H1 (cell line): ENCODE data around the gene HMCES. TPM values are rescaled to one million over a fixed set of nuclear protein-coding genes. Genes with fewer than 3 reads are reported as not detected.

ENCODE experiments used
- CTCF ChIA-PET: fragments of 300-600 bp; sonication (Branson Sonifier 250); formaldehyde crosslinking; loops from one replicate; lab custom pipeline; 2021; ENCODE audit not compliant: partially characterized antibody; lab: Charles Lee
- POLR2A ChIA-PET: fragments of 300-600 bp; sonication (Branson Sonifier 250); formaldehyde crosslinking; loops from one replicate; lab custom pipeline; 2021; ENCODE audit warnings: inconsistent platforms; ENCODE audit not compliant: partially characterized antibody; lab: Charles Lee
- DNase-seq, 2 experiments: peaks; one replicate each; pipeline versions ENCODE4 v3.0.0 to v3.0.0-alpha.2; 2010 to 2022; ENCODE audit warnings: low spot score in 2 of 2, low read depth in 1 of 2, mixed read lengths in 1 of 2
- FAIRE-seq: peaks from 2 replicates; lab custom pipeline; 2011; peaks lifted over from hg19 to GRCh38; lab: Jason Lieb, UNC
- H2AFZ ChIP-seq: 2 replicates; pipeline ENCODE4 v1.8.1; 2012; ENCODE audit warnings: low read length, inconsistent platforms
- H2AK5ac ChIP-seq: 2 replicates; pipeline ENCODE4 v1.6.1; 2013; ENCODE audit warnings: low read depth, low read length
- H2BK120ac ChIP-seq: replicated peaks from 2 replicates; pipeline ENCODE3; 2013; ENCODE audit warnings: low read depth, low read length, inconsistent platforms
- H2BK12ac ChIP-seq: 2 replicates; pipeline ENCODE4 v1.6.1; 2013; ENCODE audit warnings: low read depth, low read length
- H2BK15ac ChIP-seq: 2 replicates; pipeline ENCODE4 v1.6.1; 2013; ENCODE audit warnings: low read length
- H2BK20ac ChIP-seq: 2 replicates; pipeline ENCODE4 v1.6.1; 2013; ENCODE audit warnings: low read length
- H2BK5ac ChIP-seq: 2 replicates; pipeline ENCODE4 v1.6.1; 2013; ENCODE audit warnings: low read depth, low read length
- H3K14ac ChIP-seq: 2 replicates; pipeline ENCODE4 v1.6.1; 2013; ENCODE audit warnings: inconsistent platforms; ENCODE audit not compliant: insufficient read length
- H3K18ac ChIP-seq: 2 replicates; pipeline ENCODE4 v1.6.1; 2013; ENCODE audit warnings: low read length; ENCODE audit errors: extremely low read depth
- H3K23ac ChIP-seq: 2 replicates; pipeline ENCODE4 v1.6.1; 2013; ENCODE audit warnings: inconsistent platforms; ENCODE audit not compliant: insufficient read length
- H3K23me2 ChIP-seq: 2 replicates; pipeline ENCODE4 v1.6.1; 2013; ENCODE audit warnings: low read depth, low read length
- H3K27ac ChIP-seq: 2 replicates; pipeline ENCODE4 v1.6.1; 2011; ENCODE audit warnings: low read depth, low read length, inconsistent platforms
- H3K27me3 ChIP-seq, 4 experiments: replicated peaks in 1 of 4; 1 replicate in 1 of 4; 2 replicates in 3 of 4; pipeline versions ENCODE4 v1.6.1 to v1.8.1; 2011 to 2013; ENCODE audit warnings: low read length in 3 of 4, mild to moderate bottlenecking in 3 of 4, inconsistent platforms in 2 of 4, mixed read lengths in 2 of 4, moderate library complexity in 1 of 4; ENCODE audit not compliant: control insufficient read depth in 3 of 4, insufficient read depth in 3 of 4; ENCODE audit errors: extremely low read depth in 1 of 4
- H3K36me3 ChIP-seq, 4 experiments: 2 replicates each; pipeline versions ENCODE4 v1.6.1 to v1.8.1; 2011 to 2013; ENCODE audit warnings: mild to moderate bottlenecking in 4 of 4, low read length in 3 of 4, moderate library complexity in 2 of 4, control low read depth in 1 of 4, inconsistent platforms in 1 of 4; ENCODE audit not compliant: insufficient read depth in 4 of 4, control insufficient read depth in 2 of 4
- H3K4ac ChIP-seq: replicated peaks from 2 replicates; pipeline ENCODE3; 2013; ENCODE audit warnings: low read length, low read depth, mixed read lengths, inconsistent platforms; ENCODE audit not compliant: insufficient read length
- H3K4me1 ChIP-seq, 4 experiments: replicated peaks in 1 of 4; 1 replicate in 1 of 4; 2 replicates in 3 of 4; pipeline versions ENCODE4 v1.6.1 to v1.8.1; 2011 to 2013; ENCODE audit warnings: low read length in 3 of 4, inconsistent platforms in 2 of 4, mixed read lengths in 1 of 4; ENCODE audit not compliant: insufficient read depth in 4 of 4, control insufficient read depth in 3 of 4
- H3K4me2 ChIP-seq, 2 experiments: 2 replicates each; pipeline versions ENCODE4 v1.6.1 to v1.8.1; 2011 to 2013; ENCODE audit warnings: low read depth in 2 of 2, low read length in 2 of 2, control low read depth in 1 of 2, inconsistent platforms in 1 of 2, mild to moderate bottlenecking in 1 of 2; ENCODE audit not compliant: insufficient read depth in 1 of 2
- H3K4me3 ChIP-seq, 4 experiments: fragments of 200-600, 300-600 bp in 1 of 4; sonication (generic), shearing (Covaris generic), sonication (Bioruptor Twin) in 1 of 4; 2 replicates each; pipeline versions ENCODE4 v1.5.1 to v1.8.1; 2011 to 2016; ENCODE audit warnings: low read length in 4 of 4, low read depth in 3 of 4, control low read depth in 2 of 4, inconsistent platforms in 2 of 4, mild to moderate bottlenecking in 2 of 4, mixed read lengths in 1 of 4, moderate library complexity in 1 of 4; ENCODE audit not compliant: insufficient read depth in 2 of 4; ENCODE audit errors: extremely low read depth in 1 of 4
- H3K56ac ChIP-seq: replicated peaks from 2 replicates; pipeline ENCODE3; 2013; ENCODE audit warnings: low read depth, mild to moderate bottlenecking, mixed read lengths, low read length, inconsistent platforms; ENCODE audit not compliant: insufficient read length
- H3K79me1 ChIP-seq: 2 replicates; pipeline ENCODE4 v1.6.1; 2013; ENCODE audit warnings: low read depth, low read length, control low read depth
- H3K79me2 ChIP-seq, 2 experiments: 2 replicates each; pipeline versions ENCODE4 v1.6.1 to v1.8.1; 2012 to 2013; ENCODE audit warnings: low read length in 2 of 2, mild to moderate bottlenecking in 2 of 2, inconsistent platforms in 1 of 2; ENCODE audit not compliant: insufficient read depth in 2 of 2, control insufficient read depth in 1 of 2
- H3K9ac ChIP-seq, 4 experiments: replicated peaks in 1 of 4; 1 replicate in 1 of 4; 2 replicates in 3 of 4; pipeline versions ENCODE4 v1.6.1 to v1.8.1; 2011 to 2013; ENCODE audit warnings: low read depth in 3 of 4, low read length in 3 of 4, control low read depth in 2 of 4, mild to moderate bottlenecking in 2 of 4, moderate library complexity in 2 of 4, inconsistent platforms in 1 of 4; ENCODE audit errors: extremely low read depth in 1 of 4
- H3K9me3 ChIP-seq, 2 experiments: 2 replicates each; pipeline versions ENCODE4 v1.6.1 to v1.8.1; 2012 to 2013; ENCODE audit warnings: mild to moderate bottlenecking in 2 of 2, moderate library complexity in 2 of 2, control low read depth in 1 of 2, inconsistent platforms in 1 of 2, low read depth in 1 of 2, low read length in 1 of 2, mixed read lengths in 1 of 2; ENCODE audit not compliant: insufficient read depth in 2 of 2
- H4K20me1 ChIP-seq, 2 experiments: replicated peaks in 1 of 2; 2 replicates each; pipeline versions ENCODE3 to v1.8.1; 2011 to 2013; ENCODE audit warnings: inconsistent platforms in 2 of 2, low read length in 2 of 2, mild to moderate bottlenecking in 1 of 2; ENCODE audit not compliant: insufficient read depth in 2 of 2, control insufficient read depth in 1 of 2
- H4K5ac ChIP-seq: 2 replicates; pipeline ENCODE4 v1.6.1; 2013; ENCODE audit warnings: low read length, low read depth, mixed read lengths, inconsistent platforms; ENCODE audit not compliant: insufficient read length
- H4K8ac ChIP-seq: 2 replicates; pipeline ENCODE4 v1.8.0; 2013; ENCODE audit warnings: mild to moderate bottlenecking, moderate library complexity, low read length, inconsistent platforms; ENCODE audit not compliant: insufficient read depth; ENCODE audit errors: extremely low read depth
- H4K91ac ChIP-seq: replicated peaks from 2 replicates; pipeline ENCODE3; 2013; ENCODE audit warnings: low read length, mixed read lengths, inconsistent platforms; ENCODE audit not compliant: insufficient read length
- BACH1 ChIP-seq: IDR thresholded peaks from 2 replicates; pipeline ENCODE4 v1.6.1; 2012; ENCODE audit warnings: low read length, improper control_type of control experiment
- CHD1 ChIP-seq: IDR thresholded peaks from 2 replicates; pipeline ENCODE4 v1.6.1; 2012; ENCODE audit warnings: low read depth, low read length, improper control_type of control experiment
- GABPA ChIP-seq: IDR thresholded peaks from 2 replicates; pipeline ENCODE4 v1.6.1; 2011; ENCODE audit warnings: mild to moderate bottlenecking, low read length, moderate library complexity, borderline replicate concordance; ENCODE audit not compliant: insufficient read depth
- JUN ChIP-seq: IDR thresholded peaks from 2 replicates; pipeline ENCODE4 v1.6.1; 2011; ENCODE audit warnings: low read depth, mild to moderate bottlenecking, improper control_type of control experiment, low read length
- NRF1 ChIP-seq: IDR thresholded peaks from 2 replicates; pipeline ENCODE4 v1.6.1; 2011; ENCODE audit warnings: mild to moderate bottlenecking, low read depth, low read length, improper control_type of control experiment
- PHF8 ChIP-seq: fragments of 200-600 bp; sonication (generic); conservative IDR thresholded peaks from 2 replicates; pipeline ENCODE4 v1.7.1; 2012; ENCODE audit warnings: low read depth, mild to moderate bottlenecking, inconsistent platforms, low read length, moderate library complexity
- RBBP5 ChIP-seq: IDR thresholded peaks from 2 replicates; pipeline ENCODE4 v1.7.1; 2012; ENCODE audit warnings: low read depth, mild to moderate bottlenecking, inconsistent platforms, low read length, moderate library complexity, borderline replicate concordance
- RXRA ChIP-seq: IDR thresholded peaks from 2 replicates; pipeline ENCODE4 v1.6.1; 2011; ENCODE audit warnings: low read depth, mild to moderate bottlenecking, low read length, moderate library complexity; ENCODE audit not compliant: insufficient read depth
- SIRT6 ChIP-seq: IDR thresholded peaks from one replicate; pipeline ENCODE4 v1.7.1; 2012; ENCODE audit warnings: low read length, inconsistent platforms
- SIX5 ChIP-seq: IDR thresholded peaks from 2 replicates; pipeline ENCODE4 v1.6.1; 2011; ENCODE audit warnings: mild to moderate bottlenecking, low read depth, low read length
- TAF7 ChIP-seq: optimal IDR thresholded peaks from 2 replicates; pipeline ENCODE3; 2011; ENCODE audit warnings: low read depth, mild to moderate bottlenecking, inconsistent platforms, low read length, moderate library complexity, borderline replicate concordance
- WGBS, 2 experiments: shearing (Covaris generic) in 1 of 2; methylation state at CpG; one replicate each; pipeline versions ENCODE4 v1.1.6 to v1.1.7; 2013 to 2015; ENCODE audit warnings: low lambda C conversion rate in 2 of 2, mixed read lengths in 2 of 2, inconsistent platforms in 1 of 2, low coverage in 1 of 2, missing lambda C conversion rate in 1 of 2; ENCODE audit not compliant: insufficient replicate concordance in 2 of 2, insufficient coverage in 1 of 2, insufficient read length in 1 of 2; ENCODE audit errors: extremely low coverage in 1 of 2, missing lambda C conversion rate in 1 of 2; 5-methylcytosine and 5-hydroxymethylcytosine counted together
- polyA plus RNA-seq, 7 experiments: library from polyadenylated mRNA; depleted of rRNA in 3 of 7; stranded (reverse) in 5 of 7; unstranded in 2 of 7; fragments of >200 nt in 5 of 7; fragments of 200-250 nt in 2 of 7; gene quantifications; 1 replicate in 5 of 7; 2 replicates in 1 of 7; 4 replicates in 1 of 7; pipeline versions ENCODE4 v1.2.1 to v1.2.3, GENCODE V29; 2011 to 2013; ENCODE audit warnings: missing spikeins in 2 of 7, mixed read lengths in 2 of 7
- total RNA-seq: library from RNA; stranded (reverse); fragmentation: NEBNext Ultra II Directional; extraction: Animal tissue kit (Norgen Biotek cat#: 25700); gene quantifications from 2 replicates; pipeline ENCODE4 v1.2.1, GENCODE V29; 2021
- TF ChIP-seq, protein P1 (sequence below): IDR thresholded peaks from 2 replicates; pipeline ENCODE4 v1.6.1; 2012; ENCODE audit warnings: inconsistent platforms

HMCES gene
- total and polyA plus RNA-seq, 2 of the 8 experiments (the other 6 are each of a cell fraction or from before 2014, with no cell fraction given), result 27.6 to 49.5 TPM

DNA sequence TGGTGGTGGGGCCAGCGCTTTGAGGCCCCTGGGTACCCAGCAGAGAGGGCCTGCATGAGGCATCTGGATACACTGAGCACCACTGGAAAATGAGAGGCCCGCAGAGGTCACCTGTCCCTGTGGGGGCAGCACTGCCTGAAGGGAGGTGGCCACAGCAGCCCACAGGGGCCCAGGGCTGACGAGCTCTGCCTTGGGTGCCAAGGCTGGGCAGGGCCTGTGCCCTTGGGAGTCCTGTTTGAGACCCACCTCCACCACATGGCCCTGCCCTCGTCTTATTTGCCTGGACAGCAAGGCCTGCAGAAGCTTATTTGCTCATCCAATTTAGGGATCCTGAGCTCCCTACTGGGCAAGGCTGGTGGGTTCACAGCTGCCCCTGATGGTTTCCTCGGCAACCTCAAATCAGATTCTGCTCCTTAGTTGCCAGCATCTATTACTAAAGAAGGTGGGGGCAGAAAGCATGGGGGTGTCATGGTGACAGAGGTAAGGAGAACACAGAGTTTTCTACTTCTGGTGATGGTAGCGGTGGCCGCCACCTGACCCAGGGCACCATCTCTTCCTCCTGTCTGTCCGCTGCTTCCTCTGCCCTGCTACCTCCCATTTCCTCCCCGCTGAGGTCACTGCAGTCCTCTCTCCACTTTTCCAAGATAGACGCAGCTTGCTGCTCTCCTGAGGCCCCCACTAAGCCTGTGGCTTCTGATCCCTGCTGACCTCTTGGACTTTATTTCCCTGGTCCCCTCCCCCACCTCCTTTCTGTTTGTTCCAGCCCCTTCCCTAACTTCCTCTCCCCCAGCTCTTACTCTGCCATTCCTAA, 62.9 kb downstream of the HMCES start:
- no peak overlapping the region for H2BK5ac ChIP-seq
- POLR2A ChIA-PET, result interaction anchor here (0.8 to 1.6 kb wide), 3 partner anchors 11 to 25 kb away, joined by 3 to 5 read pairs (median 4); a partner anchor contains a TSS
- no peak for FAIRE-seq

More for the DNA sequence above, 62.9 kb downstream of the HMCES start:
- TF ChIP-seq RXRA (no peak), GABPA (no peak), RBBP5 (no peak), SIX5 (no peak), NRF1 (no peak), CHD1 (no peak), SIRT6 (no peak), BACH1 (no peak), JUN (no peak), TAF7 (no peak), PHF8 (no peak)
- TF ChIP-seq, protein P1, sequence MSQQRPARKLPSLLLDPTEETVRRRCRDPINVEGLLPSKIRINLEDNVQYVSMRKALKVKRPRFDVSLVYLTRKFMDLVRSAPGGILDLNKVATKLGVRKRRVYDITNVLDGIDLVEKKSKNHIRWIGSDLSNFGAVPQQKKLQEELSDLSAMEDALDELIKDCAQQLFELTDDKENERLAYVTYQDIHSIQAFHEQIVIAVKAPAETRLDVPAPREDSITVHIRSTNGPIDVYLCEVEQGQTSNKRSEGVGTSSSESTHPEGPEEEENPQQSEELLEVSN, result no peak
- TF ChIP-seq, all 59 proteins: peak for 0
- WGBS, 2 experiments, result 88% methylated on average over 9 of the region's 10 CpGs; no CpG with 5 or more reads in 1 of the 2 experiments
- Histone ChIP-seq H2AK5ac (no peak overlapping the region), H2BK12ac (no peak overlapping the region), H4K91ac (no peak overlapping the region), H3K4me1 (peaks cover 0 to 12% (median 8%) of the 10 kb centered on the region in 4 experiments; a peak in 6 of 7 replicates), H3K14ac (no peak overlapping the region), H3K79me1 (no peaks in the 10 kb centered on the region), H2BK20ac (no peak overlapping the region), H3K56ac (no peak overlapping the region), H3K9ac (no peak overlapping the region), H3K27me3 (no peaks in the 10 kb centered on the region), H3K4ac (no peak overlapping the region), H2BK15ac (no peak overlapping the region), H3K4me3 (no peak overlapping the region), H3K27ac (no peak overlapping the region), H2BK120ac (no peak overlapping the region), H4K8ac (no peak overlapping the region), H3K4me2 (no peak overlapping the region), H4K20me1 (peaks cover 0 to 1% of the 10 kb centered on the region in 2 experiments), H3K23ac (no peak overlapping the region), H3K79me2 (no peaks in the 10 kb centered on the region), H3K23me2 (peaks cover 8% of the 10 kb centered on the region; the same call in 1 of the 2 replicates), H3K36me3 (no peaks in the 10 kb centered on the region), H2AFZ (no peak overlapping the region), H3K9me3 (peaks cover 0 to 12% of the 10 kb centered on the region in 2 experiments; a peak in 2 of 4 replicates), H3K18ac (no peak overlapping the region), H4K5ac (no peak overlapping the region)
- no peak for DNase-seq
- CTCF ChIA-PET, result interaction anchor here (0.6 to 1.5 kb wide), 7 partner anchors 9 to 482 kb away, joined by 3 to 9 read pairs (median 4); no protein-coding TSS in a partner anchor
